OCI-LY1 (cell line): ENCODE measurements around the gene SOAT1.

Source experiments
- CTCF ChIP-seq: fragments of 200-600 bp; sonication (generic), shearing (Covaris generic); IDR thresholded peaks from 2 replicates; pipeline ENCODE4 v1.5.1; 2017; ENCODE audit warnings: mild to moderate bottlenecking, antibody characterized with exemption, low read length, moderate library complexity, mixed read lengths
- EZH2 ChIP-seq: fragments of 200-600 bp; sonication (generic), shearing (Covaris generic); IDR thresholded peaks from 2 replicates; pipeline ENCODE4 v1.8.0; 2017; ENCODE audit warnings: borderline replicate concordance, mixed run types, mild to moderate bottlenecking, antibody characterized with exemption, low read length, moderate library complexity, mixed read lengths

- TF ChIP-seq CTCF: no peak
- no peak for TF ChIP-seq EZH2
These were observed 16.7 kb downstream of the SOAT1 start for GRCh38 chr1:179310291-179310690.
